IPS-18a (cell line): ENCODE data around the gene SMURF2.

Experiments
- H3K27ac ChIP-seq: one replicate; pipeline ENCODE4 v1.5.1; 2013; ENCODE audit warnings: low read length
- H3K27me3 ChIP-seq: one replicate; pipeline ENCODE4 v1.6.1; 2013; ENCODE audit warnings: mild to moderate bottlenecking, low read length; ENCODE audit not compliant: control insufficient read depth, insufficient read depth
- H3K36me3 ChIP-seq: one replicate; pipeline ENCODE4 v1.6.1; 2013; ENCODE audit warnings: low read depth, low read length; ENCODE audit not compliant: control insufficient read depth
- H3K4me1 ChIP-seq: one replicate; pipeline ENCODE4 v1.6.1; 2013; ENCODE audit warnings: low read depth, low read length; ENCODE audit not compliant: control insufficient read depth
- H3K4me3 ChIP-seq: one replicate; pipeline ENCODE4 v1.5.1; 2013; ENCODE audit warnings: low read length
- H3K9ac ChIP-seq: one replicate; pipeline ENCODE4 v1.6.1; 2013; ENCODE audit warnings: mild to moderate bottlenecking, low read length, moderate library complexity
- H3K9me3 ChIP-seq: one replicate; pipeline ENCODE4 v1.6.1; 2013; ENCODE audit warnings: low read depth, low read length; ENCODE audit not compliant: control insufficient read depth

SMURF2 gene

GRCh38 chr17:64661976-64662773 lies at the start of gene SMURF2:
Gene SMURF2 (minus strand): TSS chr17:64662307. CDS start chr17:64661880, 427 bp downstream.
- peak within 1 kb of the TSS; percentile 75 for H3K4me3 ChIP-seq
- no peak within 1 kb of the TSS for H3K27ac ChIP-seq
- H3K27me3 ChIP-seq: peaks cover 4% of the 10 kb centered on the region
- peak within 1 kb of the TSS; percentile 48 for H3K9ac ChIP-seq
- H3K9me3 ChIP-seq: no peaks in the 10 kb centered on the region
- H3K4me1 ChIP-seq: peaks cover 6% of the 10 kb centered on the region
- no peaks in the 10 kb centered on the region for H3K36me3 ChIP-seq

DNA sequence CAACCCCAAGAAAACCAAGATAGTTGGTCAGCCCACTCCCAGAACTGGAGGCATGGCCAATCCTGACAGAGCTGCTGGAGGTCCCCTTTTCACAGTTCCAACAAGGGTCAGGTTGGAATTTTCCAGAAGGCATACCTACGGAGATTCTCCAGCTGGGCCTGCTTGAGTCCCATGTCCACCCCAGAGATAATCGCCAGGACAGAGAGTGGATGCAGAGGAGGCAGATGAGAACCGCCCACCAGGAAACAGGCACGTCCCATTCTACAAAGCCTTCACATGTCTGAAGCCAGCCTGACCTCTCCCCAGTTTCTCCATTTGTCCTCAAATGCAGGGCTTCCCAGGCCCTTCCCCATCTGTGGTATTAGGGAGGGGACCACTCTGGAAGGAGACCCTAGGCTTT lies 47.4 kb upstream of the SMURF2 start:
- H3K9me3 ChIP-seq: no peaks in the 10 kb centered on the region
- H3K36me3 ChIP-seq: no peaks in the 10 kb centered on the region
- no peak overlapping the region for H3K9ac ChIP-seq
- no peaks in the 10 kb centered on the region for H3K27me3 ChIP-seq
- H3K4me3 ChIP-seq: no peak overlapping the region
- no peaks in the 10 kb centered on the region for H3K4me1 ChIP-seq
- H3K27ac ChIP-seq: no peak overlapping the region

DNA sequence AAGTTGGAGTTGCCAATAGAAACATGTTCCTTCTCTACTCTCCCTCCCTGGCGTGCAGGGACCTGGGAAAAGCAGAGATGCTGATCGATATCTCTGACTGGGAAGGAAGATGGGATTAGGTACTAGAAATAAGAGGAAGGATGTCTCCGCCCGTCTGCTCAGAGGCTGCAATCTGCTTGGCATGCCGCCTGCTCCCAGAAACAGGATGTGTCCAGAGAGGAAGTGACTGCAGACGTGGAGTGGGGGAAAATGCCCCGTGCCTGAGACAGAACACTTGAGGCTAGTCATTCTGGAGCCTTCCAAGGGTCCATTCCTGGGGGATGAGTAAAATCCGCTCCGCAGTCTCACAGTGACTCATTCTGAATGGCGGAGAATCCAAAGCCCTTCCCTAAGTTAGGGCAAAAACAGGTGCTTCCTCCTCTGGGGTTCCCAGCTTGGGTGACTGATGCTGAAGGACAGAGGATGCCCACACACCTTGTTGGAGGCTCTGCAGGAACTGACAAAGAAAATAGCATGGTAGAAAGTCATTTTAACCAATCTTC lies 45.0 kb upstream of the SMURF2 start:
- no peaks in the 10 kb centered on the region for H3K36me3 ChIP-seq
- no peak overlapping the region for H3K9ac ChIP-seq
- no peak overlapping the region for H3K4me3 ChIP-seq
- no peaks in the 10 kb centered on the region for H3K4me1 ChIP-seq
- H3K27me3 ChIP-seq: no peaks in the 10 kb centered on the region
- no peak overlapping the region for H3K27ac ChIP-seq
- no peaks in the 10 kb centered on the region for H3K9me3 ChIP-seq

GRCh38 chr17:64706224-64707049 lies 44.3 kb upstream of the SMURF2 start:
- H3K4me3 ChIP-seq: no peak overlapping the region
- H3K4me1 ChIP-seq: no peaks in the 10 kb centered on the region
- no peak overlapping the region for H3K9ac ChIP-seq
- H3K27ac ChIP-seq: no peak overlapping the region
- no peaks in the 10 kb centered on the region for H3K27me3 ChIP-seq
- H3K36me3 ChIP-seq: no peaks in the 10 kb centered on the region
- no peaks in the 10 kb centered on the region for H3K9me3 ChIP-seq

DNA sequence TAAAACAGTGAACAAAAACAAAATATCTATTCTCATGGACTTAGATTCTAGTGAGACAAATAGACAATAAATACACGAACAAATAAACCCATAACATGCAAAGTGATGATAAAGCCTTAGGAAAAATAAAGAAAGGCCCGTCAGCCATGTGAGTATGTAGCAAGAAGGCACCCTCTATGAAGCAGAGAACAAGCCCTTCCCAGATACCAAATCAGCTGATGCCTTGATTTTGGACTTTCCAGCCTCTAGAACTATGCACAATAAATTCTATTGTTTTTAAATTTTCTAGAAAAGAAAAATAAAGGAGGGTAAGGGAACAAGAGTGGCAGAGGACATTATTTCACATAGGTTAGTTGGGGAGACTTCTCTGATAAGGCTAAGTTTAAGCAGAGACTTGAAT lies 40.7 kb upstream of the SMURF2 start:
- H3K9ac ChIP-seq: no peak overlapping the region
- H3K27me3 ChIP-seq: no peaks in the 10 kb centered on the region
- H3K27ac ChIP-seq: no peak overlapping the region
- H3K9me3 ChIP-seq: no peaks in the 10 kb centered on the region
- H3K4me1 ChIP-seq: no peaks in the 10 kb centered on the region
- no peaks in the 10 kb centered on the region for H3K36me3 ChIP-seq
- no peak overlapping the region for H3K4me3 ChIP-seq

DNA sequence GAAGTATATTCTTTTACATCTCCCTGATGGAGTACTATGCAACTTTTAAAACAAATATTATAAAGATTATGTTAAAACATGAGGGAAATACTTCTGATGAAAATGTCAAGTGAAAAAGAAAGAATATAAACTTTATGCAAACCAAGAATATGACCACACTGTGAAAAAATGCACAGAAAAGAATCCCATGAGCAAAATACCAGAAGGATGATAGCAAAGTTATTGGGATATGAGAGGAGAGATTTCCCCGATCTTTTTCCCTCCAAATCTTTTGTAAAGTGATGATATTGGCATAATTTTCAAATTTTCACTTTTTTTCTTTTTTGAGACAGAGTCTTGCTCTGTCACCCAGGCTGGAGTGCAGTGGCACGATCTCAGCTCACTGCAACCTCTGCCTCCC lies 36.6 kb upstream of the SMURF2 start:
- H3K27me3 ChIP-seq: no peaks in the 10 kb centered on the region
- no peaks in the 10 kb centered on the region for H3K36me3 ChIP-seq
- H3K4me3 ChIP-seq: no peak overlapping the region
- no peak overlapping the region for H3K27ac ChIP-seq
- no peak overlapping the region for H3K9ac ChIP-seq
- H3K9me3 ChIP-seq: no peaks in the 10 kb centered on the region
- no peaks in the 10 kb centered on the region for H3K4me1 ChIP-seq

- no peaks in the 10 kb centered on the region for H3K27me3 ChIP-seq
- no peak overlapping the region for H3K27ac ChIP-seq
- no peaks in the 10 kb centered on the region for H3K36me3 ChIP-seq
- H3K9ac ChIP-seq: no peak overlapping the region
- no peaks in the 10 kb centered on the region for H3K9me3 ChIP-seq
- H3K4me1 ChIP-seq: no peaks in the 10 kb centered on the region
- H3K4me3 ChIP-seq: no peak overlapping the region
These were observed 32.1 kb upstream of the SMURF2 start for GRCh38 chr17:64694207-64694606.

- Histone ChIP-seq H3K27ac (no peak overlapping the region), H3K4me1 (no peaks in the 10 kb centered on the region), H3K27me3 (no peaks in the 10 kb centered on the region), H3K9ac (no peak overlapping the region), H3K9me3 (no peaks in the 10 kb centered on the region), H3K36me3 (no peaks in the 10 kb centered on the region), H3K4me3 (no peak overlapping the region)
These were observed 30.1 kb upstream of the SMURF2 start for GRCh38 chr17:64692187-64692586.

GRCh38 chr17:64689106-64689505 lies 27.0 kb upstream of the SMURF2 start:
- Histone ChIP-seq H3K4me1 (no peaks in the 10 kb centered on the region), H3K4me3 (no peak overlapping the region), H3K9ac (no peak overlapping the region), H3K27ac (no peak overlapping the region), H3K36me3 (no peaks in the 10 kb centered on the region), H3K9me3 (no peaks in the 10 kb centered on the region), H3K27me3 (no peaks in the 10 kb centered on the region)

DNA sequence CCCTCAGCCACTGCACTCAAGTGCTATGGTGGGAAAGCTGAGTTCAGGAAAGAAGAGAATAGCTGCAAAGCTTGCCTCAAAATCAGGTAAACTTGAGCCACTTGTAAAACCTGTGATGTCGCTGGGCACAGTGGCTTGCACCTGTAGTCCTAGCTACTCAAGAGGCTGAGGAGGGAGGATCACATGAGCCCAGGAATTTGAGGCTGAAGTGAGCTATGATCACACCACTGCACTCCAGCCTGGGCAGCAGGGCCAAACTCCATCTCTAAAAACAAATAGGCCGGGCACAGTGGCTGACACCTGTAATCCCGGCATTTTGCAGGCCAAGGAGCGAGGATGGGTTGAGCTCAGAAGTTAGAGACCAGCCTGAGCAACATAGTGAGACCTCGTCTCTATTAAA lies 26.4 kb upstream of the SMURF2 start:
- H3K9ac ChIP-seq: no peak overlapping the region
- no peak overlapping the region for H3K4me3 ChIP-seq
- no peak overlapping the region for H3K27ac ChIP-seq
- H3K36me3 ChIP-seq: no peaks in the 10 kb centered on the region
- H3K9me3 ChIP-seq: no peaks in the 10 kb centered on the region
- no peaks in the 10 kb centered on the region for H3K4me1 ChIP-seq
- no peaks in the 10 kb centered on the region for H3K27me3 ChIP-seq

DNA sequence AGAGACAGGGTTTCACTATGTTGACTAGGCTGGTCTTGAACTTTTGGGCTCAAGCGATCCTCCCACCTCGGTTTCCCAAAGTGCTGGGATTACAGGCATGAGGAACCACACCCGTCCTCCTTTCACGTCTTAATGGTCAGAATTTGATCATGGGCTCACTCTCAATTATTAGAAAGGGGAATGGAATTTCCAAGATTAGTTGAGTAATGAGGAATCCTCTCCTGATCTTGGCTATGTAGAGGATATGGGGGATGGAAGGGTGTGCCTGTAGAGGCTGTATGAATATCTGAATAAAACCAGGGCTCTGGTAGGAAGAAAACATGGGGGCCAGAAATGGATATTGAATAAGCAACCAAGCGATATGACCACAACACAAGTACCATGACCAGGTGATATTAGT lies 25.9 kb upstream of the SMURF2 start:
- Histone ChIP-seq H3K4me3 (no peak overlapping the region), H3K27me3 (no peaks in the 10 kb centered on the region), H3K27ac (no peak overlapping the region), H3K9me3 (no peaks in the 10 kb centered on the region), H3K36me3 (no peaks in the 10 kb centered on the region), H3K9ac (no peak overlapping the region), H3K4me1 (no peaks in the 10 kb centered on the region)
